SK-N-SH (cell line): ENCODE data around the gene STPG1. TPM values are rescaled to one million over a fixed set of nuclear protein-coding genes. Genes with fewer than 3 reads are reported as not detected.

Source experiments
- CTCF ChIA-PET: fragments of 300-600, 350-600 bp; formaldehyde crosslinking; extraction: SDS; loops from one replicate; lab custom pipeline; 2021; lab: Yijun Ruan, JAX
- POLR2A ChIA-PET: fragments of 350-600 bp; sonication (Branson Sonifier 250); formaldehyde crosslinking; extraction: SDS; loops from one replicate; lab custom pipeline; 2020; ENCODE audit warnings: antibody characterized with exemption, inconsistent platforms; lab: Yijun Ruan, JAX
- DNase-seq: peaks from one replicate; pipeline ENCODE4 v3.0.0; 2012
- H2AFZ ChIP-seq: fragments of 200-600 bp; sonication (generic); 2 replicates; pipeline ENCODE4 v1.8.1; 2016; ENCODE audit warnings: antibody characterized with exemption, mild to moderate bottlenecking, low read depth
- H3F3A ChIP-seq: fragments of 200-600 bp; sonication (generic); replicated peaks from 2 replicates; pipeline ENCODE3; 2016; ENCODE audit warnings: antibody characterized with exemption, mild to moderate bottlenecking; ENCODE audit not compliant: insufficient read depth
- H3K27ac ChIP-seq, 2 experiments: fragments of 200-500 bp in 1 of 2; fragments of 200-600 bp in 1 of 2; sonication (Bioruptor generic) in 1 of 2; sonication (generic), shearing (Covaris generic) in 1 of 2; 2 replicates each; pipeline versions ENCODE4 v1.5.1 to v1.6.1; 2014 to 2016; ENCODE audit warnings: low read depth in 2 of 2, inconsistent platforms in 1 of 2, low read length in 1 of 2, mild to moderate bottlenecking in 1 of 2, mixed read lengths in 1 of 2
- H3K27me3 ChIP-seq: fragments of 200-600 bp; sonication (generic), shearing (Covaris generic); 2 replicates; pipeline ENCODE4 v1.6.1; 2016; ENCODE audit warnings: mixed run types; ENCODE audit not compliant: insufficient read depth
- H3K36me3 ChIP-seq, 2 experiments: fragments of 200-500 bp in 1 of 2; fragments of 200-600 bp in 1 of 2; sonication (Bioruptor generic) in 1 of 2; sonication (generic) in 1 of 2; replicated peaks in 1 of 2; 2 replicates each; pipeline versions ENCODE3 to v1.5.1; 2014 to 2016; ENCODE audit warnings: low read length in 1 of 2, mild to moderate bottlenecking in 1 of 2; ENCODE audit not compliant: insufficient read depth in 2 of 2, control insufficient read depth in 1 of 2
- H3K4me1 ChIP-seq, 2 experiments: fragments of 200-500 bp in 1 of 2; fragments of 200-600 bp in 1 of 2; sonication (Bioruptor generic) in 1 of 2; sonication (generic), shearing (Covaris generic) in 1 of 2; 2 replicates each; pipeline versions ENCODE4 v1.5.1 to v1.6.1; 2014 to 2016; ENCODE audit warnings: low read depth in 1 of 2, low read length in 1 of 2, mixed run types in 1 of 2; ENCODE audit not compliant: insufficient read depth in 2 of 2, control insufficient read depth in 1 of 2
- H3K4me2 ChIP-seq: fragments of 200-600 bp; sonication (generic), shearing (Covaris generic); 2 replicates; pipeline ENCODE4 v1.6.1; 2017; ENCODE audit warnings: mixed run types
- H3K4me3 ChIP-seq, 2 experiments: fragments of 200-500 bp in 1 of 2; fragments of 200-600 bp in 1 of 2; sonication (Bioruptor generic) in 1 of 2; sonication (generic), shearing (Covaris generic) in 1 of 2; 2 replicates each; pipeline versions ENCODE4 v1.5.1 to v1.8.1; 2014 to 2016; ENCODE audit warnings: low read depth in 2 of 2, inconsistent platforms in 1 of 2, low read length in 1 of 2, mild to moderate bottlenecking in 1 of 2, mixed read lengths in 1 of 2, moderate library complexity in 1 of 2
- H3K79me2 ChIP-seq: fragments of 200-600 bp; sonication (generic); 2 replicates; pipeline ENCODE4 v1.8.1; 2017; ENCODE audit warnings: mild to moderate bottlenecking; ENCODE audit not compliant: insufficient read depth
- H3K9ac ChIP-seq: fragments of 200-600 bp; sonication (generic); 2 replicates; pipeline ENCODE4 v1.6.1; 2017; ENCODE audit warnings: mixed run types
- H3K9me2 ChIP-seq: fragments of 200-600 bp; sonication (generic); 2 replicates; pipeline ENCODE4 v1.6.1; 2017; ENCODE audit warnings: mixed run types
- H3K9me3 ChIP-seq: fragments of 200-600 bp; sonication (generic); 2 replicates; pipeline ENCODE4 v1.6.1; 2017; ENCODE audit warnings: mixed run types, mild to moderate bottlenecking, moderate library complexity
- H4K20me1 ChIP-seq: fragments of 200-600 bp; sonication (generic); 2 replicates; pipeline ENCODE4 v1.6.1; 2017; ENCODE audit warnings: mild to moderate bottlenecking, mixed run types; ENCODE audit not compliant: insufficient read depth
- EP300 ChIP-seq, 2 experiments: IDR thresholded peaks; 2 replicates each; pipeline versions ENCODE4 v1.4.0 to v1.6.1; 2012; ENCODE audit warnings: borderline replicate concordance in 1 of 2, low read depth in 1 of 2, low read length in 1 of 2
- FOXJ3 ChIP-seq: sonication (generic); formaldehyde crosslinking; IDR thresholded peaks from 2 replicates; pipeline ENCODE4 v1.5.1; 2020; ENCODE audit warnings: mild to moderate bottlenecking, missing genetic modification reagents
- FOXM1 ChIP-seq: IDR thresholded peaks from 2 replicates; pipeline ENCODE4 v1.4.0; 2012; ENCODE audit warnings: low read depth, mild to moderate bottlenecking
- GABPA ChIP-seq: IDR thresholded peaks from 2 replicates; pipeline ENCODE4 v1.4.0; 2012; ENCODE audit warnings: low read depth, mild to moderate bottlenecking
- GATA2 ChIP-seq: sonication (generic); formaldehyde crosslinking; IDR thresholded peaks from 2 replicates; pipeline ENCODE4 v1.5.0; 2020; ENCODE audit warnings: mild to moderate bottlenecking, missing genetic modification reagents
- JUND ChIP-seq: IDR thresholded peaks from 2 replicates; pipeline ENCODE4 v1.4.0; 2012
- NFIC ChIP-seq: IDR thresholded peaks from 2 replicates; pipeline ENCODE4 v1.4.0; 2012; ENCODE audit warnings: borderline replicate concordance
- RAD21 ChIP-seq: IDR thresholded peaks from 2 replicates; pipeline ENCODE4 v1.6.1; 2012; ENCODE audit warnings: mild to moderate bottlenecking, low read length
- RCOR1 ChIP-seq: fragments of 150-350 bp; IDR thresholded peaks from 2 replicates; pipeline ENCODE4 v1.6.1; 2017; ENCODE audit warnings: antibody characterized with exemption, low read length
- SMC3 ChIP-seq: IDR thresholded peaks from 2 replicates; pipeline ENCODE4 v1.6.1; 2012; ENCODE audit warnings: low read depth, low read length, improper control_type of control experiment
- TCF12 ChIP-seq: IDR thresholded peaks from 2 replicates; pipeline ENCODE4 v1.4.0; 2012
- WGBS: methylation state at CpG from one replicate; pipeline ENCODE4 v1.1.6; 2017; ENCODE audit warnings: low lambda C conversion rate; 5-methylcytosine and 5-hydroxymethylcytosine counted together
- polyA plus RNA-seq, 3 experiments: library from polyadenylated mRNA; depleted of rRNA; stranded (reverse); fragments of >200 nt; gene quantifications; 2 replicates each; pipeline ENCODE4 v1.2.3, GENCODE V29; 2012
- TF ChIP-seq, protein P1 (sequence below): IDR thresholded peaks from 2 replicates; pipeline ENCODE4 v1.4.0; 2012; ENCODE audit warnings: low read depth, borderline replicate concordance
- TF ChIP-seq, protein P2 (sequence below): fragments of 150-350 bp; IDR thresholded peaks from 2 replicates; pipeline ENCODE4 v1.6.1; 2017; ENCODE audit warnings: antibody characterized with exemption, low read length, low read depth, borderline replicate concordance
- TF ChIP-seq, protein P3 (sequence below): fragments of 200-600 bp; sonication (generic); IDR thresholded peaks from 2 replicates; pipeline ENCODE4 v1.6.1; 2017; ENCODE audit warnings: antibody characterized with exemption, mild to moderate bottlenecking, moderate library complexity
- TF ChIP-seq, protein P4 (sequence below): IDR thresholded peaks from 2 replicates; pipeline ENCODE4; 2012
- TF ChIP-seq, protein P5 (sequence below): IDR thresholded peaks from 2 replicates; pipeline ENCODE4 v1.4.0; 2012; ENCODE audit warnings: low read depth

STPG1 gene
- polyA plus RNA-seq, 1 of the 3 experiments (the other 2 are of a cell fraction), result 8.7 TPM

DNA sequence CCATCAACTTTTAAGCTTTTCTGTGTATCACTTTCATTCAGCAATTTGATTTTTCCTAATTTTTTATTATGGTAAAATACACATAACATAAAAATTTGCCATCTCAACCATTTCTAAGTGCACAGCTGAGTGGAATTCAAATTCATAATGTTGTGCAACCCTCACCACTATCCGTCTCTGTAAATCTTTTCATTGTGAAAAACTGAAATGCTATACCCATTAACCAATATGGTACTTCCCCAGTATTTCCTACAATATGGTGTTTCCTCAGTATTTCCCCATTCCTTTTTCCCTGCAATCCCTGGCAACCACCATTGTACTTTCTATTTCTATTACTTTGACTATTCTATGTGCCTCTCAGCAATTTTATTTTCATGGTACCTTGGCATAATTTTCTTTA lies 6.8 kb downstream of the STPG1 start:
- no peak for DNase-seq
- Histone ChIP-seq H3K9me2 (no peaks in the 10 kb centered on the region), H3K9me3 (peaks cover 9% of the 10 kb centered on the region; the same call in 1 of the 2 replicates), H3K27me3 (no peaks in the 10 kb centered on the region)
- CTCF ChIA-PET, result interaction anchor here (1.7 kb wide), 1 partner anchor 207 kb away, joined by 8 read pairs; no protein-coding TSS in a partner anchor
- TF ChIP-seq JUND (no peak), FOXM1 (no peak), FOXJ3 (CRISPR knock-in tag) (no peak), GATA2 (CRISPR knock-in tag) (no peak), NFIC (no peak)
- TF ChIP-seq, protein P1, sequence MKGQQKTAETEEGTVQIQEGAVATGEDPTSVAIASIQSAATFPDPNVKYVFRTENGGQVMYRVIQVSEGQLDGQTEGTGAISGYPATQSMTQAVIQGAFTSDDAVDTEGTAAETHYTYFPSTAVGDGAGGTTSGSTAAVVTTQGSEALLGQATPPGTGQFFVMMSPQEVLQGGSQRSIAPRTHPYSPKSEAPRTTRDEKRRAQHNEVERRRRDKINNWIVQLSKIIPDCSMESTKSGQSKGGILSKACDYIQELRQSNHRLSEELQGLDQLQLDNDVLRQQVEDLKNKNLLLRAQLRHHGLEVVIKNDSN, result no peak
- TF ChIP-seq, protein P2, sequence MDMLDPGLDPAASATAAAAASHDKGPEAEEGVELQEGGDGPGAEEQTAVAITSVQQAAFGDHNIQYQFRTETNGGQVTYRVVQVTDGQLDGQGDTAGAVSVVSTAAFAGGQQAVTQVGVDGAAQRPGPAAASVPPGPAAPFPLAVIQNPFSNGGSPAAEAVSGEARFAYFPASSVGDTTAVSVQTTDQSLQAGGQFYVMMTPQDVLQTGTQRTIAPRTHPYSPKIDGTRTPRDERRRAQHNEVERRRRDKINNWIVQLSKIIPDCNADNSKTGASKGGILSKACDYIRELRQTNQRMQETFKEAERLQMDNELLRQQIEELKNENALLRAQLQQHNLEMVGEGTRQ, result no peak
- TF ChIP-seq, protein P3, sequence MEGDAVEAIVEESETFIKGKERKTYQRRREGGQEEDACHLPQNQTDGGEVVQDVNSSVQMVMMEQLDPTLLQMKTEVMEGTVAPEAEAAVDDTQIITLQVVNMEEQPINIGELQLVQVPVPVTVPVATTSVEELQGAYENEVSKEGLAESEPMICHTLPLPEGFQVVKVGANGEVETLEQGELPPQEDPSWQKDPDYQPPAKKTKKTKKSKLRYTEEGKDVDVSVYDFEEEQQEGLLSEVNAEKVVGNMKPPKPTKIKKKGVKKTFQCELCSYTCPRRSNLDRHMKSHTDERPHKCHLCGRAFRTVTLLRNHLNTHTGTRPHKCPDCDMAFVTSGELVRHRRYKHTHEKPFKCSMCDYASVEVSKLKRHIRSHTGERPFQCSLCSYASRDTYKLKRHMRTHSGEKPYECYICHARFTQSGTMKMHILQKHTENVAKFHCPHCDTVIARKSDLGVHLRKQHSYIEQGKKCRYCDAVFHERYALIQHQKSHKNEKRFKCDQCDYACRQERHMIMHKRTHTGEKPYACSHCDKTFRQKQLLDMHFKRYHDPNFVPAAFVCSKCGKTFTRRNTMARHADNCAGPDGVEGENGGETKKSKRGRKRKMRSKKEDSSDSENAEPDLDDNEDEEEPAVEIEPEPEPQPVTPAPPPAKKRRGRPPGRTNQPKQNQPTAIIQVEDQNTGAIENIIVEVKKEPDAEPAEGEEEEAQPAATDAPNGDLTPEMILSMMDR, result no peak
- TF ChIP-seq, all 33 proteins: peak for 0
- H3K4me2 ChIP-seq, result no peak overlapping the region
- no peak overlapping the region for H2AFZ ChIP-seq
- peaks cover 15% of the 10 kb centered on the region for H3F3A ChIP-seq
- no peaks in the 10 kb centered on the region for H4K20me1 ChIP-seq
- H3K36me3 ChIP-seq, result peaks cover 0 to 6% of the 10 kb centered on the region in 2 experiments
- H3K79me2 ChIP-seq, result peaks cover 25% of the 10 kb centered on the region
- H3K9ac ChIP-seq, result no peak overlapping the region
- H3K4me3 ChIP-seq, result no peak overlapping the region
- POLR2A ChIA-PET, result no interaction called here
- 97% methylated on average over 1 of the region's 1 CpG for WGBS
- no peak overlapping the region for H3K27ac ChIP-seq
- peaks cover 0 to 7% of the 10 kb centered on the region in 2 experiments; a peak in 1 of 4 replicates for H3K4me1 ChIP-seq

DNA sequence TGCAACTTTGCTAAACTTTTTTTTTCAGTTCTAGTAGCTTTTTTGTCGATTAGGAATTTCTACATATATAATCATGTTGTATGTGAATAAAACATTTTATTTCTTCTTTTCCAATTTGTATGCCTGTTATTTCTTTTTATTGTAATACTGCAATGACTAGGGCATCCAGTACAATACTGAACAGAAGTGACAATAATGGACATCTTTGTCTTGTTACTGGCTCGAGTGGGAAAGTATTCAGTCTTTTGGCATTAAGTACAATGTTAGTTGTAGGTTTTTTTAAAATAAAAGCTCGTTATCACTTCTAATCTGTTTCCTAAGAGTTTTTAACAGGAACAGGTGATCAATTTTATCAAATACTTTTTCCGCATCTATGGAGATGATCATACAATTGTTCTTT lies 9.8 kb downstream of the STPG1 start:
- H3K27me3 ChIP-seq, result no peaks in the 10 kb centered on the region
- H3K9me3 ChIP-seq, result peaks cover 9% of the 10 kb centered on the region; the same call in 1 of the 2 replicates
- WGBS, result 90% methylated on average over 4 of the region's 4 CpGs
- H3K4me3 ChIP-seq, result no peak overlapping the region
- peaks cover 14% of the 10 kb centered on the region for H3K79me2 ChIP-seq
- no peak overlapping the region for H3K9ac ChIP-seq
- no peaks in the 10 kb centered on the region for H4K20me1 ChIP-seq
- ChIA-PET POLR2A (no interaction called here), CTCF (interaction anchor here (0.7 to 7.0 kb wide), 10 partner anchors 11 to 835 kb away, joined by 3 to 69 read pairs (median 4); partner anchors contain the start of gene NIPAL3)
- no peaks in the 10 kb centered on the region for H3K9me2 ChIP-seq
- peaks cover 12% of the 10 kb centered on the region for H3F3A ChIP-seq
- H3K4me2 ChIP-seq, result no peak overlapping the region
- peaks cover 10 to 15% of the 10 kb centered on the region in 2 experiments for H3K36me3 ChIP-seq
- no peaks in the 10 kb centered on the region for H3K4me1 ChIP-seq
- DNase-seq, result no peak
- H3K27ac ChIP-seq, result no peak overlapping the region
- H2AFZ ChIP-seq, result no peak overlapping the region
- TF ChIP-seq, protein P4, sequence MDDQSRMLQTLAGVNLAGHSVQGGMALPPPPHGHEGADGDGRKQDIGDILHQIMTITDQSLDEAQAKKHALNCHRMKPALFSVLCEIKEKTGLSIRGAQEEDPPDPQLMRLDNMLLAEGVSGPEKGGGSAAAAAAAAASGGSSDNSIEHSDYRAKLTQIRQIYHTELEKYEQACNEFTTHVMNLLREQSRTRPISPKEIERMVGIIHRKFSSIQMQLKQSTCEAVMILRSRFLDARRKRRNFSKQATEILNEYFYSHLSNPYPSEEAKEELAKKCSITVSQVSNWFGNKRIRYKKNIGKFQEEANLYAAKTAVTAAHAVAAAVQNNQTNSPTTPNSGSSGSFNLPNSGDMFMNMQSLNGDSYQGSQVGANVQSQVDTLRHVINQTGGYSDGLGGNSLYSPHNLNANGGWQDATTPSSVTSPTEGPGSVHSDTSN, result no peak
- TF ChIP-seq RAD21, result no peak
- no peak for TF ChIP-seq RCOR1
- TF ChIP-seq SMC3, result no peak
- TF ChIP-seq, protein P1, result no peak
- TF ChIP-seq EP300 (IDR thresholded peaks at IDR 0.05; ENCODE audit: borderline replicate concordance in 1 of 2, low read depth in 1 of 2, low read length in 1 of 2), result no peak
- TF ChIP-seq GABPA, result no peak
- no peak for TF ChIP-seq TCF12
- TF ChIP-seq, protein P5, sequence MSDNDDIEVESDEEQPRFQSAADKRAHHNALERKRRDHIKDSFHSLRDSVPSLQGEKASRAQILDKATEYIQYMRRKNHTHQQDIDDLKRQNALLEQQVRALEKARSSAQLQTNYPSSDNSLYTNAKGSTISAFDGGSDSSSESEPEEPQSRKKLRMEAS, result no peak
